HG02973 (cell line): ENCODE measurements around the gene SPTBN5.

ENCODE experiments used
- ATAC-seq: cut with Tn5 transposase; IDR thresholded peaks from one replicate; pipeline ENCODE4 v1.9.1; 2021; ENCODE audit warnings: moderate library complexity; ENCODE audit not compliant: unreplicated experiment

SPTBN5 gene

DNA sequence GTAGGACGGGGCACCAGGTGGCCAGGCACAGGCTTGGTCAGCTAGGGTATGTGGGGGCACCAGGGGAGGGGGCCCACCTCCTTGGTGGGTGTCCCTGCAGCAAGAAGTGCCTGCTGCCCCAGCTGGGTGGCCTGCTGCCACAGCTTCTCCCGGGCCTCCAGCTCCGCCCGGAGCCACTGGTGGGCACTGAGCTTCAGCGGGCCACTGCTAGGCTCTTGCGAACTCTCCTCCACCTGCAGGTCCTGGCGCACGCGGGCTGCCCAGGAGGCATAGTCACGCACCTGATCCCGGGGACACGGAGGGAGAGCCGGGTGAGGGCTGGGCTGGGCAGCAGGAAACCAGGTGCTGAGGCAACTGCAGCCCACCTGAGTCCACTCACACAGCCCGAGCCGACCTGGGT is 25.5 kb downstream of the SPTBN5 start:
- no peak for ATAC-seq

DNA sequence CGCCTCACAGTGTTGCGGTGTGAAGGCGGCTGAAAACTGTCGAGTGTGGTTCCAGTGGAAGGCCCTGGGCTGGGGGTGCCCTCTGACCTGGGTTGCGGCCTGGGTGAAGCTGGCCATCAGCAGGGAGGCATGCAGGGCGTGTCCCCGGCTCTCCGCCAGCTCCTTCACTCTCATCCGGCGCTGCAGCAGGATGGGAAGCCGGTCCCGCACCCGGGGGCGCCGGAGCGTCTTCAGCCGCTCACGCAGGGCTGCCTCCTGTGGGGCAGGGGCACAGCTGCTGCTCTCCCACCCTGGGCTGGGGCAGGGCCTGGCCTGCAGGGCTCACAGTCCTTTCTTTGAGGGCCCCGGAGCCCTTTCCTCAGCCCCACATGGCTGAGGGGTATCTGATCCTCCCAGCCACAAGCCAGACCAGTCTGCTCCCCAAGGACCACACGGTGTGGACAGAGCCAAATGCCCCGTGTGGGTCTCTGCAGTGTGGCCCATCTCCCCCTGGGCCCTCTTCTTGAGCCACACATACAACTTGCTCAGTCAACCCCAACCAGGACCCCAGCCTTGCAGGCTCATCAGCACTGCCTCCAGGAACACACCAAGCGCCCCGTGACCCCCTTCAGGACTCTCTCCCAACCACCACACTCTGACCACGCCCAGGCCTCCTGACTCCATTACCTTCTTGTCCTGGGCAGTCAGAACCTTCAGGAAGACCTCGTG is 26.8 kb downstream of the SPTBN5 start:
- no peak for ATAC-seq

- no peak for ATAC-seq
These were observed 27.6 kb downstream of the SPTBN5 start for GRCh38 chr15:41866263-41866703.

- no peak for ATAC-seq
These were observed 28.3 kb downstream of the SPTBN5 start for GRCh38 chr15:41865490-41866055.

- ATAC-seq: no peak
These were observed 31.2 kb downstream of the SPTBN5 start for GRCh38 chr15:41862515-41863116.

GRCh38 chr15:41861736-41862356 is 32.0 kb downstream of the SPTBN5 start:
- no peak for ATAC-seq

DNA sequence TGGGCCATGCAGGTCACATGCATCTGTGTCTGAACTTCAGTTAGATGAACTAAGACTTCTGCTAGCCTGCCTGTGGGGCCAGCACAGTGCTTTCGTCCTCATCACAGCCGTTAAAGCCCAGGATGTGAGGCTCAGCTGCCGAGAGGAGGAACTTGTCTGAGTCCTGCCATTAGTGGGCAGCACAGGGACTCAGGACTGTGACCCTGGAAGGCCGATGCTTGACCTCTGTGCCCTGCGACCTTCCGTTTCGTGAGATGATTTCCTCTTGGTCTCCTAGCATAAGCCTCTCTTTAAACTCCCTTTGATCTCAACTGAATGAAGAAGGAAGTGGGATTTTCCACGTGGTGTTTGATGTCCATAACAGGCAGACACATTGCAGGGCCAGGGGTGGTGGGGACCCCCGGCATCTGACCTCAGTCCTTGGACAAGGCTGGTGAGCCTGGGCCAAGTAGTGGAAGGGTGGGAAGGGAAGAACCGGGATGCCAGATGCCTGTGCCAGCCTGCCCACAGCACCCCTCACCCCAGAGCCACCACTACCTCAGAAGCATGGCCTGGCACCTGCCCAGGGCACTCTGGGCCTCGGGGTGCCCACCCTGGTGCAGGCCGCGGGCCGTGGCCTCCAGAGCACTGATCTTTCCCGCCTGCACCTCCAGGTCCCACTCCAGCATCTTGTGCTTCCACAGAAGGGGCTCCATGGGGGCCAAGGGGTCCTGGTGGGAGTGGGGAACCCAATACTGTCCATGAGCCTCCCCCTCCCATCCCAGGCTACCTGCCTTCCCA is 33.6 kb downstream of the SPTBN5 start:
- no peak for ATAC-seq

GRCh38 chr15:41858756-41859155 is 35.1 kb downstream of the SPTBN5 start:
- ATAC-seq: no peak

DNA sequence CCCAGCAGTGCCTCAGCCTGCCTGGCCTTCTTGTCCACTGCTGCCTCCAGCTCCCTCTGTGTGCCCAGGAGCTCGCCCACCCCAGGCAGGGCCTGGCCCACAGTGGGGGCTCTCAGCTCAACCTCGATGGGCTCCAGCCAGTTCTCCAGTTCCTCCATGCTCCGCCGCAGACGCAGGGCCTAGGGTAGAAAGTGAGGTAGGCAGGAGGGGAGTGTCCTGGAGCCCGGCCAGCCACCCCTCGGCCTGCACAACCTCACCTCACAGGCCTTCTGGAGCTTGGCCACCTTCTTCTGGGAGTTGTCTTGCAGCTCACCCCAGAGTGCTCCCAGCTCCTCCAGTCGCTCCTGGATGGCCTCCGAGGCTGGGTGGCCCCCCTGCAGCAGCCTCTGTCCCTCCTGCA is 36.5 kb downstream of the SPTBN5 start:
- ATAC-seq: no peak

DNA sequence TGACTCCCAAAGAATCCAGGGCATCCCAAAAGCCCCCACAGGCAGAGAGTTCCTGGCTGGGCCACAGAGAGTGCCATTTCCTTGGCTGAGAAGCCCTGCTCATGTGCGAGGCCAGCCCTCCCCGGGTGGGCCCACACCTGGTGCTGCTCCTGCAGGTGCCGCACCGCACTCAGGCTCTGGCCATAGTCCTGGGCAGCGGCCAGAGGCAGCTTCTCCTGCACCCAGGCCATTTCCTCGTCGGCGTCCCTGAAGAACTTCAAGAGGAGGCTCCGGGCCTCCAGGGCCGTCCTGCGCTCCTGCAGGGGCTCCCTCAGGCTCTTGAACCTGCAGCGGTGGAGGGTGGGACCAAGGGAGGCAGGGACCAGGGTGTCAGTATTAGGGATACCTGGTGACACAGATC is 37.1 kb downstream of the SPTBN5 start:
- no peak for ATAC-seq

GRCh38 chr15:41856262-41856661 is 37.6 kb downstream of the SPTBN5 start:
- ATAC-seq: no peak

- ATAC-seq: no peak
These were observed 38.4 kb downstream of the SPTBN5 start for GRCh38 chr15:41855261-41855961.

DNA sequence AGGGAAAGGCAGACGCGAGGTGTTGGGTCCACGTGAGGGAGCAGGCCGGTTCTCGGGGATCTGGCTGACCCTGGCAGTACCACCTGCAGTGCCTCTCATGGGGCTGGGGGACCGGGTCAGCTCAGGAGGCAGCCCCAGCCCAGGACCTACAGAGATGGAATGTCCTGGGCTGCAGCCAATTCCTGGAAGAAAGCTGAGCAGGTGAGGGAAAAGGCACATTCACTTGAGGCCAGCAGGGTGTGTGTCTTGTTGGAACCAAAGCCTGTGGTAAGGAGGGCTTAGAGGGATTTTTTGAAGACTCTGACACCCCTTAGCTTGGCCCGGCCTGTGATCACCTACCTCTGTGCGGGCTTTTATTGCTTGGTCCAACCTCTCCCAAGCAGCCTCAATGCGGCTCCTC is 39.4 kb downstream of the SPTBN5 start:
- ATAC-seq: no peak

DNA sequence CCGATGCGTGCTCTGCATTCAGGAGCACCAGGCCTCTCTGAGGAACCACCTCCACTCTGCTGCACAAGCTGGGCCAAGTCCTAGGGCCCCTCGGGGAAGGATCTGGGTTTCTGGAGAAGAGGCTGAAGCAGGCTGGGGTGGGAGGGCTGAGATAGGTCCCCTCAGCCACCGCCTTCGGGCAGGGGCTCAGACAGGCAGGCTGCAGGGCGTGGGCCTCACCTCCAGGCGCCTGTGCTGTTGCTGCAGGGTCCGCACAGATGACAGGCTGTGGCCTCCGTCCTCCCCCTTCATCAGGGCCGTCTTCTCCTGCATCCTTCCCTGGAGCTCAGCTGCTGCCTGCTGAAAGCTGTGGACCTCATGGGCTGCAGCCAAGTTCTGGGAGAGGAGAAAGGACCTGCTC is 40.0 kb downstream of the SPTBN5 start:
- no peak for ATAC-seq

GRCh38 chr15:41852736-41853590 is 40.9 kb downstream of the SPTBN5 start:
- no peak for ATAC-seq

DNA sequence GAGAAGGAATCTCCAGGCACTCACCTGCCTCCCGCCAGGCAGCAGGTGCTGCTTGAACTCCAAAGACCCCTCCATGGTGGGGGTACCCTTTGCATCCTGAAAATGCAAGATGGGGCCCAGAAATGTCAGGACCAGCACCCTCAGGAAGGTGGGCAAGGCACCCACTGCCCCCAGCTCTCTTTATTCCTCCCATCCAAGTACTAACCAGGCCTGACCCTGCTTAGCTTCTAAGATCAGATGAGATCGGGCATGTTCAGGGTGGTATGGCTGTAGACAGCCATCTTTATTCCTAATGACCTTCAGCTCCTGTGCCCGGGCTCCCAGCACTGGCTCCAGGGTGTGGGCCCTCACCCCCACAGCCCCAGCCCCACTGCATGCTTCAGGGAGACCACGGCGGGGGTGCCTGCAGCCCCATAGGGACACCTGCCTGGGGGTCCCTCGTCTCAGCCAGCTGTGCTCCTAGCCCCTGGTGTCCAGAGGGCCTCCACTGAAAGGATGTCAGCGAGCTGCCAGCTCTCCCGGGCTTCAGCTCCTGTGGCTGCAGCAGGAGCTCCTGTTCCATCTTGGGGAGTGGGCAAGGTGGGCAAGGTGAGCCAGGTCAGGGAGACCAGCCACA is 42.0 kb downstream of the SPTBN5 start:
- ATAC-seq: no peak

- ATAC-seq: no peak
These were observed 42.7 kb downstream of the SPTBN5 start for GRCh38 chr15:41851167-41851523.

GRCh38 chr15:41850482-41851166 is 43.2 kb downstream of the SPTBN5 start:
- ATAC-seq: no peak

DNA sequence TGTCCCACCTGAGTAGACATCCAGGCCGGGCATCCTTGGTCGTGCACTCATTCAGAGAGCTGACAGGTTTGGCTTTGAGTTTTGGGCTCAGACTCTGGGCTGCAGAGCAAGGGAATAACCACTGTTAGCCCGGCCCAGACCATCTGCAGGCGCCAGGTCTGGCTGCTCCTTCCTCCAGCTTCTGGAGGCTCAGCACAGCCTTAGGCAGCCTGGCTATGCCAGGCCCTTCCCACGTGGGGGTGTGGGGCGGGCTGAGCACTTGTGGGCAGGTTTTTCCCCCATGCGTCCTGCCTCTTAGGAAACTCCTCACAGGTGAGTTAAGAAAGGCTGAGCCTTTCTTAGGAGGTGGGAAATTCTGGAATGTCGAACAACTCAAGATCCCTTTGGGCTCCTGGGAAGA is 44.0 kb downstream of the SPTBN5 start:
- no peak for ATAC-seq
